B cell (primary cell): Measurements from ENCODE around the gene RNF167. TPM values are rescaled to one million over a fixed set of nuclear protein-coding genes. Genes with fewer than 3 reads are reported as not detected.
A peak's percentile ranks its signal among the peaks of the same experiment; 100 is the strongest.

Experiments
- ATAC-seq: fragments of 200-7000 bp; cut with Tn5 transposase; one replicate; pipeline ENCODE4 v1.10.0; 2021; ENCODE audit warnings: low read depth, mild to moderate bottlenecking, moderate number of reproducible peaks, moderate library complexity
- CTCF ChIA-PET: fragments of 350-600 bp; sonication (Branson Sonifier 250); formaldehyde crosslinking; loops from one replicate; lab custom pipeline; 2021; ENCODE audit warnings: antibody characterized with exemption, inconsistent platforms; lab: Charles Lee
- POLR2A ChIA-PET: fragments of 350-600 bp; sonication (Branson Sonifier 250); formaldehyde crosslinking; loops from one replicate; lab custom pipeline; 2021; ENCODE audit warnings: antibody characterized with exemption; lab: Charles Lee
- DNase-seq: peaks from one replicate; pipeline ENCODE4 v3.0.0; 2013
- H2AFZ ChIP-seq: 2 replicates; pipeline ENCODE4 v1.6.1; 2012; ENCODE audit warnings: mild to moderate bottlenecking, low read depth, low read length; ENCODE audit not compliant: insufficient read depth, poor library complexity, severe bottlenecking
- H3K27ac ChIP-seq, 2 donors: 1 replicate in 1 of 2; 2 replicates in 1 of 2; pipeline ENCODE4 v1.5.1; 2012 to 2013; ENCODE audit warnings: low read length in 2 of 2, mild to moderate bottlenecking in 2 of 2, moderate library complexity in 1 of 2
- H3K27me3 ChIP-seq, 4 experiments: fragments of 200-600 bp in 1 of 4; sonication (generic) in 1 of 4; replicated peaks in 1 of 4; 1 replicate in 2 of 4; 2 replicates in 2 of 4; pipeline versions ENCODE4 v1.6.1 to v1.7.0; 2013 to 2016; ENCODE audit warnings: low read length in 3 of 4, mild to moderate bottlenecking in 2 of 4, mixed read lengths in 1 of 4, moderate library complexity in 1 of 4; ENCODE audit not compliant: insufficient read depth in 4 of 4, control insufficient read depth in 3 of 4; ENCODE audit errors: control extremely low read depth in 1 of 4
- H3K36me3 ChIP-seq, 2 experiments: replicated peaks in 1 of 2; 1 replicate in 1 of 2; 2 replicates in 1 of 2; pipeline versions ENCODE4 v1.6.1 to v1.7.1; 2013; ENCODE audit warnings: low read length in 1 of 2; ENCODE audit not compliant: insufficient read depth in 2 of 2, control insufficient read depth in 1 of 2; ENCODE audit errors: control extremely low read depth in 1 of 2, extremely low read depth in 1 of 2
- H3K4me1 ChIP-seq, 2 donors: fragments of 200-600 bp in 1 of 2; sonication (generic) in 1 of 2; 1 replicate in 1 of 2; 2 replicates in 1 of 2; pipeline versions ENCODE4 v1.5.1 to v1.6.1; 2013 to 2017; ENCODE audit warnings: low read length in 2 of 2; ENCODE audit not compliant: control insufficient read depth in 2 of 2, insufficient read depth in 2 of 2
- H3K4me2 ChIP-seq: replicated peaks from 2 replicates; pipeline ENCODE3; 2012; ENCODE audit warnings: mild to moderate bottlenecking, low read depth, low read length; ENCODE audit not compliant: poor library complexity, severe bottlenecking
- H3K4me3 ChIP-seq, 5 experiments: fragments of 200-600 bp in 1 of 5; sonication (generic) in 1 of 5; 1 replicate in 3 of 5; 2 replicates in 2 of 5; pipeline versions ENCODE4 v1.5.1 to v1.7.0; 2011 to 2016; ENCODE audit warnings: low read length in 4 of 5, mild to moderate bottlenecking in 4 of 5, low read depth in 2 of 5, control low read depth in 1 of 5, moderate library complexity in 1 of 5; ENCODE audit not compliant: insufficient read depth in 1 of 5; ENCODE audit errors: control extremely low read depth in 1 of 5, extremely low read depth in 1 of 5
- H3K79me2 ChIP-seq: fragments of 200-600 bp; sonication (generic); one replicate; pipeline ENCODE4 v1.6.0; 2016; ENCODE audit warnings: low read length; ENCODE audit not compliant: control insufficient read depth, insufficient read depth
- H3K9ac ChIP-seq: fragments of 200-600 bp; sonication (generic); 2 replicates; pipeline ENCODE4 v1.6.1; 2017; ENCODE audit warnings: mild to moderate bottlenecking, low read length, moderate library complexity
- H3K9me3 ChIP-seq, 3 donors: one replicate each; pipeline versions ENCODE4 v1.6.1 to v1.7.1; 2013; ENCODE audit warnings: low read length in 2 of 3; ENCODE audit not compliant: control insufficient read depth in 2 of 3, insufficient read depth in 1 of 3; ENCODE audit errors: control extremely low read depth in 1 of 3
- H4K20me1 ChIP-seq: 2 replicates; pipeline ENCODE4 v1.6.0; 2012; ENCODE audit warnings: mild to moderate bottlenecking, low read length; ENCODE audit not compliant: insufficient read depth, control insufficient read depth, poor library complexity, severe bottlenecking
- H3K27ac Mint-ChIP-seq: one replicate; pipeline ENCODE4 v1.8.0; 2021; ENCODE audit warnings: mixed read lengths
- H3K27me3 Mint-ChIP-seq: one replicate; pipeline ENCODE4 v1.8.0; 2021; ENCODE audit warnings: mixed read lengths
- H3K4me1 Mint-ChIP-seq: one replicate; pipeline ENCODE4 v1.8.0; 2021; ENCODE audit warnings: mixed read lengths
- H3K4me3 Mint-ChIP-seq: one replicate; pipeline ENCODE4 v1.8.0; 2021; ENCODE audit warnings: mixed read lengths
- H3K9me3 Mint-ChIP-seq: one replicate; pipeline ENCODE4 v1.8.0; 2022; ENCODE audit warnings: mixed read lengths; ENCODE audit not compliant: insufficient read depth
- CTCF ChIP-seq: fragments of 200-600 bp; IDR thresholded peaks from one replicate; pipeline ENCODE4 v1.8.0; 2022; ENCODE audit warnings: antibody characterized with exemption, mild to moderate bottlenecking
- EZH2 ChIP-seq: IDR thresholded peaks from 2 replicates; pipeline ENCODE4 v1.6.1; 2012; ENCODE audit warnings: borderline replicate concordance, low read depth, mild to moderate bottlenecking, moderate library complexity, low read length; ENCODE audit not compliant: insufficient read depth, poor library complexity, severe bottlenecking
- WGBS: methylation state at CpG from one replicate; pipeline ENCODE4 v1.1.5; 2013; ENCODE audit warnings: missing lambda C conversion rate; ENCODE audit not compliant: insufficient coverage; 5-methylcytosine and 5-hydroxymethylcytosine counted together
- intact Hi-C: fragments of 100-400 bp; cut with micrococcal nuclease; formaldehyde crosslinking; loops from one replicate; pipeline ENCODE4 v1.10.0; 2022
- polyA plus RNA-seq: library from polyadenylated mRNA; depleted of rRNA; stranded (reverse); fragments of >200 nt; gene quantifications from 2 replicates; pipeline ENCODE4 v1.2.3, GENCODE V29; 2012
- total RNA-seq, 2 donors: library from RNA; stranded (reverse); fragments of 120-200 nt in 1 of 2; gene quantifications; 1 replicate in 1 of 2; 2 replicates in 1 of 2; pipeline versions ENCODE4 v1.2.3 to v1.2.4, GENCODE V29; 2013 to 2022

The RNF167 gene
- total and polyA plus RNA-seq, 2 donors (not counting 1 experiment from before 2014, with no cell fraction given), result 143 to 186 TPM

- ChIA-PET CTCF (interaction anchor here (0.5 to 3.1 kb wide), 2 partner anchors 41 to 568 kb away, joined by 3 to 12 read pairs; no protein-coding TSS in a partner anchor), POLR2A (no interaction called here)
- H3K4me3 Mint-ChIP-seq, result peak overlapping the region; percentile 89
- H3K27ac ChIP-seq, result no peak overlapping the region
- WGBS, result 94% methylated on average over 6 of the region's 11 CpGs
- peaks cover 37 to 47% of the 10 kb centered on the region in 2 donors for H3K4me1 ChIP-seq
- H4K20me1 ChIP-seq, result no peaks in the 10 kb centered on the region
- H3K9ac ChIP-seq, result no peak overlapping the region
- H3K4me3 ChIP-seq, result no peak overlapping the region
- peaks cover 0 to 10% (median 2%) of the 10 kb centered on the region in 4 experiments for H3K27me3 ChIP-seq
- H3K9me3 ChIP-seq, result no peaks in the 10 kb centered on the region
- peaks cover 35% of the 10 kb centered on the region for H3K79me2 ChIP-seq
- H3K4me1 Mint-ChIP-seq, result peaks cover 55% of the 10 kb centered on the region
- intact Hi-C loops, result loop anchor here (2.0 kb wide), 1 partner anchor 29 kb away; no protein-coding TSS in a partner anchor
- peaks cover 10% of the 10 kb centered on the region for H3K27me3 Mint-ChIP-seq
- ATAC-seq, result no peak
- TF ChIP-seq CTCF (no peak), EZH2 (no peak)
- H3K4me2 ChIP-seq, result no peak overlapping the region
- peaks cover 0 to 29% of the 10 kb centered on the region in 2 experiments for H3K36me3 ChIP-seq
- H3K27ac Mint-ChIP-seq, result no peak overlapping the region
- no peak overlapping the region for H2AFZ ChIP-seq
- no peak for DNase-seq
- no peaks in the 10 kb centered on the region for H3K9me3 Mint-ChIP-seq
Measured at GRCh38 chr17:4938069-4938491, 2.0 kb upstream of the RNF167 start.
